ENCODE measurements around the gene PDGFA.

DNA sequence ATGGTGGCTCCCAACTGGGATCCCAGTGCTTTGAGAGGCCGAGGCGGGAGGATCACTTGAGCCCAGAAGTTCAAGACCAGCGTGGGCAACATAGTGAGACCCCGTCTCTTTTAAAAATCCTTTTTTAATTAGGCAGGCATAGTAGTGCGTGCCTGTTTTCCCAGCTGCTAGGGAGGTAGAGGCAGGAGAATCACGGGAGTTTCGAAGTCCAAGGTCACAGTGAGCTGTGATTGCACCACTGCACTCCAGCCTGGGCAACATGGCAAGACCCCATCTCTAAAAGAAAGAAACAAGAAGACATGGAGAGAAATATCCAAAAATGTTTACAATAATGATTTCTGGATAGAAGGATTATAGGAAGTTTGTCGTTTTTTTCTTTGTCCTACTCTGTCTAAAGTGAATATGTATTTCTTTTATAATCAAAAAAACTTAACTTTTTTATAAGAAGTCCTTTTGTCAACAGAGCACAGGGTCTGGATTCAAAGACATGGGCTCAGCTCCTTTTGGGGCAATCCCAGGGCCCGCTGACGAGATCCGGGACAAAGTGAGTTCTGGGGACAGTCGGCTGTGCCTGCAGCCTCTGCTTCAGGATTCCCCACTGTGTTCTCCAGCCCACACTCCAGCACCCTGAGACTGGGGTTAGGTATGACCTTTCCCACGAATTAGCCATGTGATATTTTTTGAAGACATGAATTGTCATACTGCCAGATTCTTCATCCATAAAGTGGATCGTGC lies 45.6 kb downstream of the PDGFA start:
- TF ChIP-seq EZH2 (IDR thresholded peaks at IDR 0.05; ENCODE audit: low read depth) = no peak
- no peak for TF ChIP-seq CTCF (conservative IDR thresholded peaks at IDR 0.05)
